Fibroblast of lung (primary cell): ENCODE data around the gene CTNNBIP1.

Experiments used
- EZH2 ChIP-seq: IDR thresholded peaks from 2 replicates; pipeline ENCODE4 v1.5.1; 2012; ENCODE audit warnings: low read length, control low read depth, mild to moderate bottlenecking; ENCODE audit errors: missing control alignments
- TF ChIP-seq, protein P1 (sequence below), 2 donors: IDR thresholded peaks in 1 of 2; conservative IDR thresholded peaks in 1 of 2; 1 replicate in 1 of 2; 2 replicates in 1 of 2; pipeline ENCODE4 v1.5.1; 2011 to 2012; ENCODE audit warnings: low read length in 2 of 2, control low read depth in 1 of 2, inconsistent platforms in 1 of 2, low read depth in 1 of 2, mild to moderate bottlenecking in 1 of 2

DNA sequence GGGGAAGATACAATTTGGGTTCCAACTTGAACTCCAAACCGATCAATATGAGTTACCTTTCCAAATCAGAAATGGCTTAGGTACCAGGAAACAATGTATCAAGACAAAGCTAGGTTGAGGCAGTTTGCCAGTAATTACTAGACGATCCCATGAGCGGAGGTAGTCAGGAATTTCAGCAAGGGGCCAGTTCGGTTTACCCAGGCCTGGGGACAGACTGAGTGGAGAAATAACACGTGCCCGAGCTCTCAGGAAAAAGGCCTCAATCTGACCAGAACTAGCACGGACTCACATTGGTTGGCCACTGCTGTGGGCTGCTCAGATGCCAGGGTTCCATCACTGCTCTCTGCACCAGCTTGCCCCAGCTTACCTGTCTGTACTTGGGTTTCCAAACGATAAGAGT is 101.6 kb downstream of the CTNNBIP1 start:
- TF ChIP-seq EZH2 = no peak
- TF ChIP-seq, protein P1, sequence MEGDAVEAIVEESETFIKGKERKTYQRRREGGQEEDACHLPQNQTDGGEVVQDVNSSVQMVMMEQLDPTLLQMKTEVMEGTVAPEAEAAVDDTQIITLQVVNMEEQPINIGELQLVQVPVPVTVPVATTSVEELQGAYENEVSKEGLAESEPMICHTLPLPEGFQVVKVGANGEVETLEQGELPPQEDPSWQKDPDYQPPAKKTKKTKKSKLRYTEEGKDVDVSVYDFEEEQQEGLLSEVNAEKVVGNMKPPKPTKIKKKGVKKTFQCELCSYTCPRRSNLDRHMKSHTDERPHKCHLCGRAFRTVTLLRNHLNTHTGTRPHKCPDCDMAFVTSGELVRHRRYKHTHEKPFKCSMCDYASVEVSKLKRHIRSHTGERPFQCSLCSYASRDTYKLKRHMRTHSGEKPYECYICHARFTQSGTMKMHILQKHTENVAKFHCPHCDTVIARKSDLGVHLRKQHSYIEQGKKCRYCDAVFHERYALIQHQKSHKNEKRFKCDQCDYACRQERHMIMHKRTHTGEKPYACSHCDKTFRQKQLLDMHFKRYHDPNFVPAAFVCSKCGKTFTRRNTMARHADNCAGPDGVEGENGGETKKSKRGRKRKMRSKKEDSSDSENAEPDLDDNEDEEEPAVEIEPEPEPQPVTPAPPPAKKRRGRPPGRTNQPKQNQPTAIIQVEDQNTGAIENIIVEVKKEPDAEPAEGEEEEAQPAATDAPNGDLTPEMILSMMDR (conservative IDR thresholded peaks at IDR 0.05 in 1 of 2, IDR thresholded peaks at IDR 0.05 in 1 of 2; ENCODE audit: low read depth in 1 of 2, low read length in 2 of 2) = no peak
